ENCODE measurements around the gene PEX10.

Gene PEX10

GRCh38 chr1:2363847-2364513 lies 48.4 kb downstream of the PEX10 start:
- no peak for TF ChIP-seq CTCF (IDR thresholded peaks at IDR 0.05; ENCODE audit: insufficient read depth, low read length, poor library complexity, severe bottlenecking)

GRCh38 chr1:2360588-2361364 lies 51.6 kb downstream of the PEX10 start:
- no peaks in the 10 kb centered on the region for H3K27me3 ChIP-seq (replicated peaks; ENCODE audit: control insufficient read depth, insufficient read depth, low read length)
- no peak for DNase-seq (ENCODE audit: extremely low read depth, insufficient read length)
- no peaks in the 10 kb centered on the region for H3K36me3 ChIP-seq (ENCODE audit: control insufficient read depth, insufficient read depth, low read length)

More at GRCh38 chr1:2363847-2364513, 48.4 kb downstream of the PEX10 start:
- H3K27me3 ChIP-seq (replicated peaks; ENCODE audit: control insufficient read depth, insufficient read depth, low read length) = no peaks in the 10 kb centered on the region
- no peak overlapping the region for H3K4me3 ChIP-seq (replicated peaks; ENCODE audit: low read depth, low read length)
- no peak for DNase-seq (ENCODE audit: extremely low read depth, insufficient read length)
- no peaks in the 10 kb centered on the region for H3K36me3 ChIP-seq (ENCODE audit: control insufficient read depth, insufficient read depth, low read length)

GRCh38 chr1:2358651-2359640 lies 53.4 kb downstream of the PEX10 start:
- Histone ChIP-seq H3K36me3 (ENCODE audit: control insufficient read depth, insufficient read depth, low read length) (no peaks in the 10 kb centered on the region), H3K27me3 (replicated peaks; ENCODE audit: control insufficient read depth, insufficient read depth, low read length) (no peaks in the 10 kb centered on the region)

More at GRCh38 chr1:2360588-2361364, 51.6 kb downstream of the PEX10 start:
- TF ChIP-seq CTCF (IDR thresholded peaks at IDR 0.05; ENCODE audit: insufficient read depth, low read length, poor library complexity, severe bottlenecking) = no peak
- no peak overlapping the region for H3K4me3 ChIP-seq (replicated peaks; ENCODE audit: low read depth, low read length)

GRCh38 chr1:2358072-2358471 lies 54.3 kb downstream of the PEX10 start:
- H3K27me3 ChIP-seq (replicated peaks; ENCODE audit: control insufficient read depth, insufficient read depth, low read length) = no peaks in the 10 kb centered on the region
- H3K4me3 ChIP-seq (replicated peaks; ENCODE audit: low read depth, low read length) = no peak overlapping the region
- no peak for TF ChIP-seq CTCF (IDR thresholded peaks at IDR 0.05; ENCODE audit: insufficient read depth, low read length, poor library complexity, severe bottlenecking)
- no peak for DNase-seq (ENCODE audit: extremely low read depth, insufficient read length)
- no peaks in the 10 kb centered on the region for H3K36me3 ChIP-seq (ENCODE audit: control insufficient read depth, insufficient read depth, low read length)

More at GRCh38 chr1:2358651-2359640, 53.4 kb downstream of the PEX10 start:
- DNase-seq (ENCODE audit: extremely low read depth, insufficient read length) = no peak
- no peak for TF ChIP-seq CTCF (IDR thresholded peaks at IDR 0.05; ENCODE audit: insufficient read depth, low read length, poor library complexity, severe bottlenecking)
- H3K4me3 ChIP-seq (replicated peaks; ENCODE audit: low read depth, low read length) = no peak overlapping the region

Data from GM06990 (cell line).